ENCODE data around the gene MFAP2.

MFAP2 gene

DNA sequence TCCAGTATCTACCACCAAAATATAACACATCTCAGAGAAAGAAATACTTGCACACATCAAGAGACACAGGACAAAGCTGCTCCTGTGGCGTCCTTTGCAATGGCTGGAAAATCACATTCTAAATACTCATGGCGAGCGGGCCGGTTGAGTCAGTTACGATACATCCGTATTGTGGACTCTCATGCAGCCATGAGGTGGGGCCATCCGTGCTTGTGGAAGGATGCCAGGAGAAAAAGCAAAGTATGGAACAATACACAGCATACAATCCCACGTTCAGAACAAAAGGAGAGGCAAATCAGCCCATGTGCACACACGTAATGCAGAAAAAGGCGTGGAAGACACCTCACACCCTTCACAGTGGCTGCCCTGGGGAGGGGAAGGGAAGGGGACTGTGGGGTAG is 18.2 kb upstream of the MFAP2 start:
- TF ChIP-seq RAD21 (IDR thresholded peaks at IDR 0.05; ENCODE audit: low read depth) (no peak), YY1 (IDR thresholded peaks at IDR 0.05; ENCODE audit: low read depth) (no peak), FOXM1 (IDR thresholded peaks at IDR 0.05; ENCODE audit: borderline replicate concordance, low read depth) (no peak), TEAD4 (IDR thresholded peaks at IDR 0.05) (no peak), ZBTB7A (IDR thresholded peaks at IDR 0.05; ENCODE audit: low read depth) (no peak), EP300 (IDR thresholded peaks at IDR 0.05; ENCODE audit: borderline replicate concordance) (no peak), CEBPB (IDR thresholded peaks at IDR 0.05) (no peak), EGR1 (IDR thresholded peaks at IDR 0.05) (no peak), TCF12 (IDR thresholded peaks at IDR 0.05; ENCODE audit: low read depth) (no peak), CREB1 (IDR thresholded peaks at IDR 0.05; ENCODE audit: low read depth) (no peak), NFIC (IDR thresholded peaks at IDR 0.05) (no peak)
- TF ChIP-seq, protein P1, sequence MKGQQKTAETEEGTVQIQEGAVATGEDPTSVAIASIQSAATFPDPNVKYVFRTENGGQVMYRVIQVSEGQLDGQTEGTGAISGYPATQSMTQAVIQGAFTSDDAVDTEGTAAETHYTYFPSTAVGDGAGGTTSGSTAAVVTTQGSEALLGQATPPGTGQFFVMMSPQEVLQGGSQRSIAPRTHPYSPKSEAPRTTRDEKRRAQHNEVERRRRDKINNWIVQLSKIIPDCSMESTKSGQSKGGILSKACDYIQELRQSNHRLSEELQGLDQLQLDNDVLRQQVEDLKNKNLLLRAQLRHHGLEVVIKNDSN (IDR thresholded peaks at IDR 0.05) = no peak
- TF ChIP-seq, protein P2, sequence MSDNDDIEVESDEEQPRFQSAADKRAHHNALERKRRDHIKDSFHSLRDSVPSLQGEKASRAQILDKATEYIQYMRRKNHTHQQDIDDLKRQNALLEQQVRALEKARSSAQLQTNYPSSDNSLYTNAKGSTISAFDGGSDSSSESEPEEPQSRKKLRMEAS (IDR thresholded peaks at IDR 0.05) = no peak
- TF ChIP-seq, protein P3, sequence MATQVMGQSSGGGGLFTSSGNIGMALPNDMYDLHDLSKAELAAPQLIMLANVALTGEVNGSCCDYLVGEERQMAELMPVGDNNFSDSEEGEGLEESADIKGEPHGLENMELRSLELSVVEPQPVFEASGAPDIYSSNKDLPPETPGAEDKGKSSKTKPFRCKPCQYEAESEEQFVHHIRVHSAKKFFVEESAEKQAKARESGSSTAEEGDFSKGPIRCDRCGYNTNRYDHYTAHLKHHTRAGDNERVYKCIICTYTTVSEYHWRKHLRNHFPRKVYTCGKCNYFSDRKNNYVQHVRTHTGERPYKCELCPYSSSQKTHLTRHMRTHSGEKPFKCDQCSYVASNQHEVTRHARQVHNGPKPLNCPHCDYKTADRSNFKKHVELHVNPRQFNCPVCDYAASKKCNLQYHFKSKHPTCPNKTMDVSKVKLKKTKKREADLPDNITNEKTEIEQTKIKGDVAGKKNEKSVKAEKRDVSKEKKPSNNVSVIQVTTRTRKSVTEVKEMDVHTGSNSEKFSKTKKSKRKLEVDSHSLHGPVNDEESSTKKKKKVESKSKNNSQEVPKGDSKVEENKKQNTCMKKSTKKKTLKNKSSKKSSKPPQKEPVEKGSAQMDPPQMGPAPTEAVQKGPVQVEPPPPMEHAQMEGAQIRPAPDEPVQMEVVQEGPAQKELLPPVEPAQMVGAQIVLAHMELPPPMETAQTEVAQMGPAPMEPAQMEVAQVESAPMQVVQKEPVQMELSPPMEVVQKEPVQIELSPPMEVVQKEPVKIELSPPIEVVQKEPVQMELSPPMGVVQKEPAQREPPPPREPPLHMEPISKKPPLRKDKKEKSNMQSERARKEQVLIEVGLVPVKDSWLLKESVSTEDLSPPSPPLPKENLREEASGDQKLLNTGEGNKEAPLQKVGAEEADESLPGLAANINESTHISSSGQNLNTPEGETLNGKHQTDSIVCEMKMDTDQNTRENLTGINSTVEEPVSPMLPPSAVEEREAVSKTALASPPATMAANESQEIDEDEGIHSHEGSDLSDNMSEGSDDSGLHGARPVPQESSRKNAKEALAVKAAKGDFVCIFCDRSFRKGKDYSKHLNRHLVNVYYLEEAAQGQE (IDR thresholded peaks at IDR 0.05; ENCODE audit: low read depth) = no peak

DNA sequence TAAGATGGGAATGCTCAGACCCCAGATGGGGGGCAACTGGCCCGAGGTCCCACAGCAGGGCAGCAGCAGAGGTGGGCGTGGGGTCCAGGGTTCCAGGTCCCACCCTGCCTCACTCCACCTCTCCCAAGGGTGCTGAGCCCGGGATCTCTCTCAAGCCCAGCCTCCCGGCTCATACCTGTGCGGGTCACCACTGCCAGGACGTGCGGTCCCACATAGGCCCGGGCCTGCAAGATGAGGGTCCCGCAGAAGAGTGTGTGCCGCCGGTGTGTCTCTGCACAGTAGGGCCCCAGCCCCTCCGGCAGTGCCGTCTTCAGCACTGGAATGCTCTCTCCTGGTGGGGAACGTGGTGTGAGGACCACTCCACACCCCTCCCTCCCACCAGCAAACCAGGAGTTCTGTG is 16.4 kb upstream of the MFAP2 start:
- TF ChIP-seq, protein P2 (IDR thresholded peaks at IDR 0.05) = no peak
- TF ChIP-seq TEAD4 (IDR thresholded peaks at IDR 0.05) = no peak

DNA sequence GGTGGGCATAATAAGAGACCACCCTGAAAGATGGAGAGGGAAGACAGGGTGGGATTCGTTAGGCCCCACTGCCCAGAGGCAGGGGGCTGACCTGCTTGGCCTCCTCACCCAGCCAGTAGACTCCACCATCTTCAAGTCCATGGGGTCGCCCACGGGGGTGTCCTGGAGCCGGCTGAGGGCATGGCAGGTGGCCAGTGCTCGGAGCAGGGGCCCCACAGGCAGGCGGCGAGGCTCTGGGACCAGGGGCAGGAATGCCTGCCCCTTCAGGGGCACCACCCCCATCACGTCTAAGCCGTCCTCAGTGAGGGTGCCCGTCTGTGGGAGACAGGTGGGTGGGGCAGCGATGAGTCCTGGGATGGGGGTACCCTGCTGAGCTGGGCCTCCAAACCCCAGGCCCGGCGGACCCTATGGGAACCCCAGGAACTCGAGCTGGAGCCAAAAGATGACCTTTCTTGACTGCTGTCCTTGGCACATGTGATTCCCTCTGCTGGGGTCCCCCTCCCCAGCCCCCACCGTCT is 13.2 kb upstream of the MFAP2 start:
- no peak for TF ChIP-seq CEBPB (IDR thresholded peaks at IDR 0.05)
- TF ChIP-seq TEAD4 (IDR thresholded peaks at IDR 0.05) = no peak

DNA sequence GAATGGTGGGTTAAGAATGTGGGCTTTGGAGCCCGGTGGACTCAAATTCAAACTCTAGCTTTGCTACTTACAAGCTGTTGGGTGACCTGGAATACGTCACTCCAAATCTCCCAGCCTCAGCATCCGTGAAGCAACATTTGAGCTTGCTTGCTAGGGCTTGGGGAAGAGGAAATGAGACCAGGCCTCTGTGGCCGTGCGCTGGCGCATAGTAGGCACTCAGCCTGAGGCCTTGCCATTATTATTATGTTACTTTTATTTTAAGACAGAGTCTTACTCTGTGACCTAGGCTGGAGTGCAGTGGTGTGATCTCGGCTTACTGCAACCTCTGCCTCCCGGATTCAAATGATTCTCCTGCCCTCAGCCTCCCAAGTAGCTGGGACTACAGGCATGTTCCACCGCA is 12.3 kb upstream of the MFAP2 start:
- TF ChIP-seq EP300 (IDR thresholded peaks at IDR 0.05; ENCODE audit: borderline replicate concordance) (no peak), ZBTB7A (IDR thresholded peaks at IDR 0.05; ENCODE audit: low read depth) (no peak), CEBPB (IDR thresholded peaks at IDR 0.05) (no peak)
- TF ChIP-seq, protein P1 (IDR thresholded peaks at IDR 0.05) = no peak

DNA sequence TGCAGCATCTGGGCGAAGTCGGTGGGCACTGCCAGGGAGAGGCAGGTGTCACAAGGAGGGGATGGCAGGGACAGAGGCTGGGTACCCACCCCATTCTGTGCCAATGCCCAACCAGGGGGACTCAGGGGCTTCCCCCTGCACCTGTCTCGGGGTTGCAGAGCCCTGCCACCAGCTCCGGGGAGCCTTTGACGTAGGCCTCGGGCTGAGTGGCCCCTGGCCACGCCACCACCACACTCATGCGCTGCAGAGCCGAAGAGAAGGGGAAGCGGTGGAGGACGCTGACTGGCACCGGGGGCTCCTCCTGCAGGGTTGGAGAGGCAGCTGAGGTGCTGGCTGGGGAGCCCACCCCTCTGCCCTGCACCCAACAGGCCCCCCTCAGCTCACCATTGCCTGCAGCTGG is 11.7 kb upstream of the MFAP2 start:
- no peak for TF ChIP-seq ZBTB7A (IDR thresholded peaks at IDR 0.05; ENCODE audit: low read depth)
- TF ChIP-seq, protein P1 (IDR thresholded peaks at IDR 0.05) = no peak
- TF ChIP-seq NFIC (IDR thresholded peaks at IDR 0.05) = no peak

DNA sequence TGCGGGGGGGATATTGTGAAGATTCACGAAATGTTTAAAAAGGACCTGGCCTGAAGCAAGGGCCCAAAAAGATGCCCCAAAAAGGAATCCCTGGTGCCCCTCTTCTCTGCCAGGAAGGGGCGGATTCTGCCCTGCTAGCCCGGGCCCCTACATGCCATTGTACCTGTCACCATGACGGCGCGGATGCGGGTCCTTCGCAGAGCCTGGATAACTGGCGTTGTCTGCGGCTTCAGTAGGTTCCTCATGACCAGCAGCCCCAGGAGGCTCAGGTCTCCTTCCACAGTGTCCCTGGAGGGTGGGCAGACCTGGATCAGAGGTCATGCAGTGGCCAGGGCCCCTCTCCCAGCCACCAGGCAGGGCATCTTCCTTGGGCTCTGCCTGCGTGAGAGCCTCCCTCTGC is 11.2 kb upstream of the MFAP2 start:
- TF ChIP-seq FOXM1 (IDR thresholded peaks at IDR 0.05; ENCODE audit: borderline replicate concordance, low read depth) = no peak
- TF ChIP-seq, protein P3 (IDR thresholded peaks at IDR 0.05; ENCODE audit: low read depth) = no peak
- no peak for TF ChIP-seq EP300 (IDR thresholded peaks at IDR 0.05; ENCODE audit: borderline replicate concordance)
- TF ChIP-seq TAF1 (IDR thresholded peaks at IDR 0.05; ENCODE audit: low read depth) = no peak
- no peak for TF ChIP-seq CREB1 (IDR thresholded peaks at IDR 0.05; ENCODE audit: low read depth)
- TF ChIP-seq EGR1 (IDR thresholded peaks at IDR 0.05) = no peak
- TF ChIP-seq ZBTB7A (IDR thresholded peaks at IDR 0.05; ENCODE audit: low read depth) = no peak
- TF ChIP-seq TCF12 (IDR thresholded peaks at IDR 0.05; ENCODE audit: low read depth) = no peak
- TF ChIP-seq TEAD4 (IDR thresholded peaks at IDR 0.05) = no peak
- TF ChIP-seq YY1 (IDR thresholded peaks at IDR 0.05; ENCODE audit: low read depth) = no peak
- TF ChIP-seq, protein P2 (IDR thresholded peaks at IDR 0.05) = no peak
- no peak for TF ChIP-seq NFIC (IDR thresholded peaks at IDR 0.05)
- no peak for TF ChIP-seq RAD21 (IDR thresholded peaks at IDR 0.05; ENCODE audit: low read depth)
- TF ChIP-seq, protein P1 (IDR thresholded peaks at IDR 0.05) = no peak
- TF ChIP-seq CEBPB (IDR thresholded peaks at IDR 0.05) = no peak
